Suppressor macrophage treated with lipopolysaccharide for 1 hour (primary cell): ENCODE results near the gene ARHGAP23.
"Not testable (repeated sequence)": the region's sequence is repeated elsewhere in the genome, so short reads cannot be mapped to it uniquely, and the experiment has no call there.

Experiments used
- DNase-seq, 3 donors: peaks; one replicate each; pipeline ENCODE4 v3.0.0-alpha.2; 2020 to 2022

The ARHGAP23 gene

DNA sequence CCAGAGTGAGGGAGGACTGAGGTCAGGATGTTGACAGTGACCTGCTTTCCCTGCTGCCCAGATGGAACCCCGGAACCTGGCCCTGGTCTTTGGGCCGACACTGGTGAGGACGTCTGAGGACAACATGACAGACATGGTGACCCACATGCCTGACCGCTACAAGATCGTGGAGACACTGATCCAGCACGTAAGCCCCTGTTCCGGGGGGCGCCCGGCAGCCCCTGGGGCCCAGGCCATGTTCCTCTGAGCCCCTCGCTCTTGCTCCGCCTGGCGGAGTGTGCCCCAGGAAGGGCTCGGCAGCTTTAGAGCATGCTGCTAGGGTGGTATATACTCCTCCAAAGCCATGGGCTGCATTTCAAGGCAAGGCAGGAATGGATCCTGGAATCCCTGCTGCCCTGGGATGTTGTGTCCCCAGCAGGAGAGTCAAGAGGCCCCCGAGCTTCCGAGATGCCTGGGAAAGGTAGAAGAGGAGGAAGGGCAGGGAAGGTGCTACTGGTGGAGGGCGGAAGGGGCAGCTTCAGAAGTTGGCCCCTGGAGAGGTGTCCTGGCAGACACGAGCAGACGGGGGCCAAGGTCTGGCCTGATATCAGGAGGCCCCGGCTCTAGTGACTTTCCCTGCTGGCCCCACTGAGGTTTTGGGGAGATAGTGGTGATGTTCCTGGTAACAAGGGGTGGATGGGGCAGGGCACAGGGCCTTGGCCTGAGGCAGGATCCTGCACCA, 63.2 kb downstream of the ARHGAP23 start:
- not testable (repeated sequence) for DNase-seq

DNA sequence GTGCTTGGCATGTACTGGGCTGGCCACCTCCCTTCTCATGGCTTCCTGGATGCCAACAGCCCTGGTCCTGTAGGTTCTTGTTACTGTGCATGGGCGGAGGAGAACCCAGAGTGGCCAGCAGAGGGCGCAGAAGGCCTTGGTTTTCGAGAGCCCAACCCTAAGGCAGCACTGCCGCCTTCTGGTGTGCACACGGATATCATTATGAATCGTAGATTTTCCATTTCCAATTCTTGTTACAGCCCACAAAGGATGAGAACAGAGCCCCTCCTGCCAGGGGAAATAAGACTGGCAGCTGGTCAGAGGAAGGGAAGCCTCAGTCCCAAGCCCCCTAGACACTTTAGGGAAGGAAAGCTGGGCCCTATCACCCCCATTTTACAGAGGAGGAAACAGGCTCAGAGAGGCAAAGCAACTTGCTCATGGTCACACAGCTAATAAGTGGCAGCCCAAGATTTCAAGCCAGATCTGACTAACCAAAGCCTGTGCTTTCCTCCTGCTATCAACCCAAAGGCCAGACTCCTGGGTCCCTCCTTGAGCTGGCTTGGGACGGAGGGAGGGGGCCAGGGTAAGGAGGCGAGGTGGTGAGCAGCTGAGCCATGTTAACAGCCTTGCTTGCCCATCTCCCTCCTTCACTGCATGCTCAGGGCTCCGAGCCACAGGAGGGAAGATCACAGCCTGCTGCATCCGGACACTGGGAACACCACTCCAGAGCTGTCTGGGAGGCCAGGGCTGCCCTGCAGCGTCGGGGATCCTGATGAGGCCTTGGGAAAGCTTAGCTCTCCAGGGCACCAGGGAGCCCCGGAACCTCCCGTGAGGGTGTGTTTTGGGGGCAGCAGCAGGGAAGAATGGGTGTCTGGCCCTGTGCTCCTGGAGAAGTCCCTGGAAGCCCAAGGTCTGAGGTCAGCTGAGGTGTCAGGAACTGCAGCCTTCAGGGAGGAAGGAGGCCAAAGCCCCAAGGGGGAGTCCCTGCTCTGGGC, 64.1 kb downstream of the ARHGAP23 start:
- DNase-seq, result peak; percentile 91 to 95 (median 94)

DNA sequence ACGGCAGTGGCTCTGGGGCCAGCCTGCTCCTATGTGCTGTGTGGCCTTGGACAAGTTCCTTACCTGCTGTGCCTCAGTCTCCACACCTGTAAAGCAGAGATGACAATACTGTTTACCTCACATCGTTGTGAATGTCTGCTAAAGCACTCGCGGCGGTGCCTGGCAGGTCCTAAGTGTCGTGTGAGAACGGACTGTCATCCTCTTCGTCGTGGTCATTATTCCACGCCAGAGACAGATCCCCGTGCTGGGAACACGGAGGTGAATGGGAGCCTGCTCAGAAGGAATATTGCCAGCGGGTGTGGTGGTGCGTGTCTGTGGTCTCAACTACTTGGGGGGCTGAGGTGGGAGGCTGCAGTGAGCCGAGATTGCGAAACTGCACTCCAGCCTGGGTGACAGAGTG, 65.9 kb downstream of the ARHGAP23 start:
- not testable (repeated sequence) for DNase-seq

DNA sequence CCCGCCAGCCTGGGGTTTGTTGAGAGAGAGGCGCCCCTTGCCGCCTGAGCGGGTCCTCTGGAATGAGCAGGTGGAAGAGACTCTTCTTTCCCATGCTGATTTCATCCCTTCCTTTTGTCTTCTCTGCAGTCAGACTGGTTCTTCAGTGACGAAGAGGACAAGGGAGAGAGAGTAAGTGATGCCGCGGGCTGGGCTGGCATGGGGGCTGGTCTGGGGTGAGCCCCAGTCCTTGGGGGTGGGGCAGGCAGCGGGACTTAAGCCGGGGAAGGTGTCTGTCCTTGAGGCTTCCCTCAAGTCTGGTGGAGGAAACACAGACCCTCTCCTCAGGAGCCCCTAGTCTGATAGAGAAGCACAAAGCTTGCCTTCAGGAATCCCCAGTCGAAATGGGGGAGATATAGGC, 69.4 kb downstream of the ARHGAP23 start:
- DNase-seq, result not testable (repeated sequence)

DNA sequence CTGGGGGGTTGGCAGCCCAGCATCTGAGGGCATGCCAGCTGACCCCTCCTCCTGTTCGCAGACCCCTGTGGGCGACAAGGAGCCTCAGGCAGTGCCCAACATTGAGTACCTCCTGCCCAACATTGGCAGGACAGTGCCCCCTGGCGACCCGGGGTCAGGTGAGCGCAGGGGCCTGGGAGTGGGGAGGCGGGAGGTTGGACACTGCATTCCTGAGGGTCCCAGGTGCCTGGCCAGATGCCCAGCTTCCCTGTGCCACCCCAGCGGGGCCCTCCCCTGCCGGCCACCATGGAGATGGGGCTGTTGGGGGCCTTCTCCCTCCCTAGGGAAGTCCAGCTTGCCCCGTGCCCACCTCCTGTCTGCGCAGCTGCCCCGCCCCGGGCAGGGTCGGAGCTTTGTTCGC, 70.1 kb downstream of the ARHGAP23 start:
- no peak for DNase-seq

DNA sequence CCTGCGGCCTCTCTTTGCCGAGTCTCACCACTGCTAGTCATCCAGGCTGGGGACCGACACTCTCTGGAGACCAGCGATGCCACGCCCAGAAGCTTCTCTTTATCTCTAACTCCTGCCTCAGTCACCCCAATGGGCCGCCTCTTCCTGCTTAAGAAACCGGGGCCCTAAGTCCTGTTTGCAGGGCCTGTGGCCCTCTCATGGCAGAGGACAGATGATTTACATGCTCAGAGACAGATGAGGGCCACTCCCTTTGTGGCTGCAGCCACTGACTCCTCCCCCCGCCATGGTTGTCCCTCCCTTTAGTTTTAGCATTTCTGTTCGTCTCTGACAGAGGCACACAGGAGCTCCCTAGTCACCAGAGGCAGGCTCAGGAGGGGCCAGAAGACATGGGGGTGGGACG, 71.0 kb downstream of the ARHGAP23 start:
- DNase-seq, result not testable (repeated sequence)

DNA sequence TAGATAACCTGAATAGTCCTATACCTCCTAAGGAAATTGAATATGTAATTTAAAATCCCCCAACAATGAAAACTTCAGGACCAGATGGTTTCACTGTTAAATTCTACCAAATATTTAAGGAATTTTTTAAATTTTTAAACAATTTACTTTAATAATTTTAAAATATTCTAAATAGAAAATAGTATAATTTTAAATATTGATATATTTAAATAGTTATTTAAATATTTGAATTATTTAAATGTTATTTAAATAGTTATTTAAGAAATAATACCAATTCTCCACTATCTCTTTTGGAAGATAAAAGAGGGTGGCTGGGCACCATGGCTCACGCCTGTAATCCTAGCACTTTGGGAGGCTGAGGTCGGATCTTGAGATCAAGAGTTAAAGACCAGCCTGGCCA, 73.5 kb downstream of the ARHGAP23 start:
- not testable (repeated sequence) for DNase-seq

DNA sequence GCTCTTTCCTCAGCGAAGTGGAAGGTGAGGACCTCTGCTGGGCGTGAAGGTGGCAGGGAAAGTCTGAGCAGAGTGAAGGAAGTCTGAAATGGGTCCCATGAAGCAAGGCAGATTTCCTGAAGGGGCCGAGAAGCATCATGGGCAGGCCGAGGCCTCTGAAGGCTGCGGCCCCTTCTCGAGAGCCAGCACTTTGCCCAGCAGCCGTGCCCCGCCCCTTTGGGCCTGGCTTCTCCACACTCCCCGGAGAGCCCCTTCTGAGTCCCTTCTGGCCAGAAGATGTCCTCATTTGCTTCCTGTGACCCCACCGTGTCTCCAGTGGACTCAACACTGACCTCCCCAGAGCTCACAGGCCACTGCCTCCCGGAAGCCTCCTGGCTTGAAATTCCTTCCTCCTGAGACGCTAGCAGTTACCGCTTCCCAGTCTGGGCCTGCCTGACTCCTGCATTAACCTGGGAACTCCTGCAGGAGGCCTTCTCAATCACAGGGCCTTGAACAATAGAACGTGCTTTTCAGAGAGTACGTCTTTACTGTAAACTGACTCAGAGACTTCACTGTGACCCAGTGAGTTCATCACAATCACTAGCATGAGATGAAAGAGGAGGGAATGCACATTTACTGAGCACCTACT, 75.1 kb downstream of the ARHGAP23 start:
- peak in 1 of 3 donors; percentile 8 for DNase-seq

DNA sequence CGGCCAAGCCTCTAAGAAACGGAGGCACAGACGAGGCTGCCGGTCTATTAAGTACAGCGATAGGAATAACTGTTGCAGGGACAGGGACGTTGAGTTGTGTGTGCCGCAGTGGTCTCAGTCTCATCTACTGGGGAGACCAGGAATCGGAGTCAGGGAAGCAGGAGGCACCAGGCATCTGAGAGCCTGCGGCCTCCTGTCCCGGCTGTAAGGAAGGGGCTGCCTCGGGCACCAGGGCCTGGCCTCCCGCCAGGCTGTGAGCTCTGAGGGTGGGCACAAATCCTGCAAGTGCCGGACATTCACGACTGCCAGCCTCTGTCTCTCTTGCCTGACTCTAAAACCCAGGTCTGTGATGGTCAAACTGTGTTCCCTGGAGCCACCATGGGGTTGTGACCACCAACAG, 76.0 kb downstream of the ARHGAP23 start:
- DNase-seq, result no peak

DNA sequence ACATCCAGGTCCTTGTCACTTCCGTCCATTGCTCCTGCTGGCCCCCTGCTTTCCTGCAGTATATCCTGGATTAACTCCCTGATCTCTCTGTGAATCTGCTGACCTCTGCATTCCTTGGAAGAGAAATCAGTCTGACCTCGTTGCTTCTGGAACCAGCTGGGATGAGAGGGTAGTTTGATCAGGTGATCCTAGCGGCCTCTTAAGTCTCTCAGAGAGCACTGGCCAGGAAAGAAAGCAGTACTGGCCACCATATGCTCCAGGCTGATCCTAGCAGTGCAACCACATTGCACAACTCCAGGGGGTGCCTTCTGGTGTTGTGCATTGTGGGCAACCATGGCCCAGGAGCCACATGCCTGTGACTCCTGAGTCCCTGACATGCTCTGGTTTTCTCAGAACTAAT, 79.2 kb downstream of the ARHGAP23 start:
- DNase-seq, result no peak

DNA sequence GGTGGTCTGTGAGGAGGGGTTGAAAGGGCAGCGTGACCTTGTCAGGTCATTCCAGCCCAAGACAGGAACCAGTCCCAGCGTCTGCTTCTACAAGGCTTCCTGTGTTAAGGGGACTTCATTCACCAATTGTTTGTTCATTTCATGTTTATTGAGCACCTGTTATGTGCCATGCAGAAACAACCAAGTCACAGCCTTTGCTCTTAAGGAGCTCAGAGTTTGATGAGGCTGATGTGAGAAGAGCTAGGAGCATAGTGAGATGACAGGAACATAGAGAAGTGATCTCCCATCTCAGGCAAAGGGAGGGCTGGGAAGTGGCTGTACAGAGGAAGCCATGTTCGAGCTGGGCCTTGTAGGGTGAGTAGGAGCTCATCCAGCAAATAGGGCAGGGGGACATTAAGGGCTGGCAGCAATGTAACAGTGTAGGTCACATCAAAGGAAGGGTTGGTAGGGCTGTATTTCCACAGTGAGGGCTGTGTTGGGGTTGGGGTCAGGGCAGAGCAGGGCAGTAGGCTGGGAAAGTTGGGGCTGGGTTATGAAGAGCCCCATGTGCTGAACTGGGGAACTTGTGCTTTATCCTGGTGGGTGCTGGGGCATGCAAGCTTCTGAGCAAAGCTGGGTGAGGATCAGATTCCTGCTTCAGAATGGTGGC, 79.8 kb downstream of the ARHGAP23 start:
- DNase-seq, result no peak

DNA sequence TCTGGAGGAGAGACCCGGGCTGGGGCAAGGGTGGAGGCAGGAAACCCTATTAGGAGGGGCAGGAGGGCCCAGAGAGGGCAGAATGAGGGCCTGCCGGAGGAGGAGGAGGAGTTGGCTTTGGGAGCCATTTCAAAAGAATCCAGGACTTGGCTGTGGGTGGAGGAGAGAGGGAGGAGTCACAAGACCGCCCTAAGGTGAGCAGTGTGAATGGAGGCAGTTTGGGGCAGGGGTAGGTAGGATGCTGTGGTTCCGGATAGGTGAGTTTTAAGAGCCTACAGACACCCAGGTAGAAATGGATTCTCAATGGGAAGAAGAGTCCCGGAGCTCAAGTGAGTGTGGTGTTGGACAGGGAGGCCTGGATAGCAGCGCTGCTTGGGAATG, 80.3 kb downstream of the ARHGAP23 start:
- DNase-seq, result no peak

DNA sequence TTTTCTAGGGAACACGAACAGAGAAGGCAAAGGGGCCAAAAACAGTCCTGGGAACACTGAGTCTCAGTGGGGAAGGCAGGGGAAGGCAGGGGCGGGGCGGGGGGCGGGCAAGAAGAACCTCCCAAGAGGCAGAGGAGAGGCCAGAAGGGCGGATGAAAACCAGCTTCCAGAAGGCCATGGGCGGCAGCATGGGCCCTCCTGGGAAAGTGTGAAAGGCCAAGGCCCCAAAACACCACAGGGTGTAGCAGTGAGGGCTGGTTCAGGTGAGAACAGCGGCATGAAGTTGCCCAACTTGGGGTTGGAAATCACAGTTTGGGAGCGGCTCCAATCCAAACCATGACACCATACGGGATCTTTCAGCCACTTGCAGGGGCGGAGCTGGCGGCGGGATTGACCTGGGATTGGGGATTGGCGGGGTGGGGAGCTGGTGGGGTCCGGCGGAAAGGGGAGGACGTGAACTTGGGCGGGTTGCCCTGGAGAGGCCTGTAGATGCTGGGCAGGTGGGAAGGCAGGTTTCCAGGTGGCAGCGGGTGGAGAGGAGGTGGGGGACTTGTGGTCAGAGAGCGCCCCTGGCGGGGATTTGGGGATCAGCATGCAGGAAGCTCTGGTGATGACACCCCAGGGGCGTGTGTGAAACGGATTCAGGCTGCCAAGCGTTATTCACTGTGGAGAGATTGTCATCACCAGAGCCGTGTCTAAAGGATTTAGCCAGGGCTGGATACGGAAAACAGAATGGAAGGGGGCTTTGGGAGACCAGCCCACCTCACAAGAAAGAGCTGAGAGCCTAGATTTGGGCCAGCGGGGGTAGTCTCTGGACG, 80.9 kb downstream of the ARHGAP23 start:
- peak; percentile 83 to 87 (median 85) for DNase-seq

DNA sequence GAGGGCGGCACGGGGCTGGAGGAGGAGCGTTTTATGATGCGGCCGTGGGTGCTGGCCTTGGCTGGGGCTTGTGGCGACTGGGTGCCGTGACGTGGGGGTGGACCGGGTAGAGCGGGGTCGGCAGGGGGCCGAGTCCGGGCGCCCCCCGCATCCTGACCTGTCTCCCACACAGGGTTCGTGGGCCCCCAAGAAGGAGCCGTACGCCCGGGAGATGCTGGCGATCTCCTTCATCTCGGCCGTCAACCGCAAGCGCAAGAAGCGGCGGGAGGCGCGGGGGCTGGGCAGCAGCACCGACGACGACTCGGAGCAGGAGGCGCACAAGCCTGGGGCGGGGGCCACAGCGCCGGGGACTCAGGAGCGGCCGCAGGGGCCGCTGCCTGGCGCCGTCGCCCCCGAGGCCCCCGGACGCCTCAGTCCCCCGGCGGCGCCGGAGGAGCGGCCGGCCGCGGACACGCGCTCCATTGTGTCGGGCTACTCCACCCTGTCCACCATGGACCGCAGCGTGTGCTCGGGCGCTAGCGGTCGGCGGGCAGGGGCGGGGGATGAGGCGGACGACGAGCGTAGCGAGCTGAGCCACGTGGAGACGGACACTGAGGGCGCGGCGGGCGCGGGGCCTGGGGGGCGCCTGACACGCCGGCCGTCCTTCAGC, 81.6 kb downstream of the ARHGAP23 start:
- DNase-seq, result no peak

DNA sequence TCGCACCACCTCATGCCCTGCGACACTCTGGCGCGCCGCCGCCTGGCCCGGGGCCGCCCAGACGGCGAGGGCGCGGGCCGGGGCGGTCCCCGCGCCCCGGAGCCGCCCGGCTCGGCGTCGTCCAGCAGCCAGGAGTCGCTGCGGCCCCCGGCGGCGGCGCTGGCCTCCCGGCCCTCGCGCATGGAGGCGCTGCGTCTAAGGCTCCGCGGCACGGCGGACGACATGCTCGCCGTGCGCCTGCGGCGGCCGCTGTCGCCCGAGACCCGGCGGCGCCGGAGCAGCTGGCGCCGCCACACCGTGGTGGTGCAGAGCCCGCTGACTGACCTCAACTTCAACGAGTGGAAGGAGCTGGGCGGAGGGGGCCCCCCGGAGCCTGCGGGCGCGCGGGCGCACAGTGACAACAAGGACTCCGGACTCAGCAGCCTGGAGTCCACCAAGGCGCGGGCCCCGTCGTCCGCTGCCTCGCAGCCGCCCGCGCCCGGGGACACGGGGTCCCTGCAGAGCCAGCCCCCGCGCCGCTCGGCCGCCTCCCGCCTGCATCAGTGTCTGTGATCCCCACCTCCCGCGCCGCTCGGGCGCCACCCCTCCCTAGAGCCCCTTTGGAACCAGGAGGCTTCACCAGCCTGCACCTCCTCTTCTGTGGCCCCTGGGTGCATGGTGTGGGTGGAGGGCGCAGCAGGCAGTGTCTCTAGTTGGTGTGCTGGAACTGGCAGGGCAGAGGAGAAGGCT, 82.3 kb downstream of the ARHGAP23 start:
- peak; percentile 41 to 80 (median 56) for DNase-seq

DNA sequence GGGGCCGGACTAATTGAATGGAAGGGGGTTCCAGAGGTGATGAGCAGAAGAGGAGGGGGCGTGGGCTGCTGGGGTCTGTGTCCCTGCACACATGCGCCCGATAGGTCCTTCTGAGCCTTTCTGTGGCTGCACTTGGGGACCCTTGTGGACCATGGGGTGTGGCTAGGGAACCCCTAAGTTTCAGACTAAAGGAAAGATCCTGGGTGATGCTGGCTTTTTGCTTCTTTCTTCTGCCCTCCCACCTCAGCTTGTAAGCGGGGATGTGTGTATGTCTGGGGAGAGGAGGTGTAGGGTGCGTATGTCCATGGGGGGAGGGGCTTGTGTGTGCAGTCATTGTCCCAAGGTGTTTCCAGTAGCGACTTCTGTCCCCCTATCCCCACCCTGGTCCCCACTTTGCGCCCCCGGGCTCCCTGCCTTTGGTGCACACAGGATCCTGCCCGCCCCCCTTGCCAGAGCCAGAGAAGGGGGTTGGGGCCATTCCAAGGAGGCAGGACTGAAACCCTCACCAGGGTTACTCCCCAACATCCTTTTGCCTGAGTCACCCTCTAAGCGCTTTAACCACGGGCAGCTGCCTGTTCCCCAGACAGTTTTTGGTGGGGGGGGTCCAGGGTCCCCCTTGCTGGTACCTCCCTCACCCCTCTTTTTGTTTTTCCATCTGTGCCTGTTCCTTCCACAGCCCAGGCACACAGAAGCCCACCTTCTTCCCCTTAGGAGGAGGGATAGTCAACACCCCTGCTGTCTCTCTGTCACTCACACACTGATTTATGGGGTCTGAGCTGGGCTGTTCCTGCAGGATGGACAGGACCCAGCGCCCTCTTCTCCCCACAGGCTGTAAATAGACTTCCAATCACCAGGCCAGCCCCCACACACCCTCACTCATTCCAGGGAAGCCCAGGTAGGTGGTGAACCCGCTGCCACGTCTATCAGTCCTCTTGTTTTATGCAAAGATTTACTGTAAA, 83.2 kb downstream of the ARHGAP23 start:
- DNase-seq, result no peak

DNA sequence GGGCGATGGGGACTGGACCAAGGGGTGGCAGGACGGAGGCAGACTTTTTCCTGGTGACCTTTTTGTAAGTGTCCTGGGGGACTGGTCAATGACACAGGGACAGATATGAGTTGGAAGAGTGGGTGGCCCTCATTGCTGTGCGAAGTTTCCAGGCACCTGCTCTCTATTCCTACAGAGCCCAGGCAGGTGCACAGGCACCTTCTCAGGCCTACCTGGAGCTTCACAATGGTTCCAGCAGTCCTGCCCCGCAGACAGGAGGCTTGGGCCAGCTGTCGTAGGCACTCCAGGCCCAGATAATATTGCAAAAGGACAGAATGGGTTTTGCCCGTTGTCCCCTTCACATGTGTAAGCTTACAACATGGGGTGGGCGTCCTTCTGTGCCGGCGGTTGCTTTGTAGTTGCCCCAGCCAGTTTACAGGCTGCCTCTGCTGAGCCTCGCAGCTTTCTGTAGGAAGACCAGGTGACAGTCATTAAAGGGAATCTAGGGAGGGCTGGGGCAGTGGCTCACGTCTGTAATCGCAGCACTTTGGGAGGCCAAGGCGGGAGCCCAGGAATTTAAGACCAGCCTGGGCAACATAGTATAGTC, 84.3 kb downstream of the ARHGAP23 start:
- no peak for DNase-seq

DNA sequence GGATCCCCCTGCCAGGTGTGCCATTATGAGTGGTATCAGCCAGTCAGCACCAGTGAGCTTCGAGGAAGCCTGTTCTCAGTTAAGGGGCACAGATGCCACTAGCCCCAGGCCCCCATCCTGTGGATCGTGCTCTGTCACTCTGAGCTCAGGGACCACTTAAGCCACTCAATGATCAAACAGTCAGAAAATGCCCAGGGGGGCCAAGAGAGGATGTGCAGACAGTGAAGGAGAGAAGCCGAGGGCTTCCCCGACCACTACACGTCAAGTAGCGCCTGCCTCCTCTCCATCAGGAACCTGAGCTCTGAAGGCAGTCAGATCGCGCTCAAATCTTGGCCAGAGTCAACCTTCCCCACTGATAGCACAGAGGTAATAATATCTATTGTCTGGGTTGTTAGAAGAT, 98.3 kb downstream of the ARHGAP23 start:
- not testable (repeated sequence) for DNase-seq

DNA sequence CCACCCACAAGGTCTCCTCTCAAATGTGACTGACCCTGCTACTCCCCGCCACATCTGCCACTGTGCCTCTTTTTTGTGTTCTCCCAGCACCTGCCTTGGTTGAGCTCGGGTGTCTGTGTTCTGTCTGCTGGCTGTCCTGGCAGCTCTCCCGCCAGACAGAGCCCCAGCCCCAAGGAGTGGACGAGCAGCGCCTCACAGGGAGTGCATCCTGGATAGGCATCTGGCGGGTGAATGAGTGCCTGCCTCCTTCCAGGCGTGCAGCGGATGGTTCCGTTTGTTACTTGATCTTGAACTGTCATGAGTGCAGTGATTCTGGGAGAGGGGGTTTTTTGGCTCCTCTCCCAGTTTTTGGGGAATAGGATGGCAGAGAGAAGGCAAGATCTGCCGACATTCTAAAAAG, 99.9 kb downstream of the ARHGAP23 start:
- not testable (repeated sequence) for DNase-seq
